HG03159 (cell line): ENCODE measurements around the gene ADAM8.

ENCODE experiments used
- ATAC-seq: cut with Tn5 transposase; IDR thresholded peaks from one replicate; pipeline ENCODE4 v1.9.1; 2021; ENCODE audit warnings: mild to moderate bottlenecking, moderate library complexity; ENCODE audit not compliant: unreplicated experiment

ADAM8 gene

GRCh38 chr10:133282846-133283390 is 6.2 kb upstream of the ADAM8 start:
- no peak for ATAC-seq

DNA sequence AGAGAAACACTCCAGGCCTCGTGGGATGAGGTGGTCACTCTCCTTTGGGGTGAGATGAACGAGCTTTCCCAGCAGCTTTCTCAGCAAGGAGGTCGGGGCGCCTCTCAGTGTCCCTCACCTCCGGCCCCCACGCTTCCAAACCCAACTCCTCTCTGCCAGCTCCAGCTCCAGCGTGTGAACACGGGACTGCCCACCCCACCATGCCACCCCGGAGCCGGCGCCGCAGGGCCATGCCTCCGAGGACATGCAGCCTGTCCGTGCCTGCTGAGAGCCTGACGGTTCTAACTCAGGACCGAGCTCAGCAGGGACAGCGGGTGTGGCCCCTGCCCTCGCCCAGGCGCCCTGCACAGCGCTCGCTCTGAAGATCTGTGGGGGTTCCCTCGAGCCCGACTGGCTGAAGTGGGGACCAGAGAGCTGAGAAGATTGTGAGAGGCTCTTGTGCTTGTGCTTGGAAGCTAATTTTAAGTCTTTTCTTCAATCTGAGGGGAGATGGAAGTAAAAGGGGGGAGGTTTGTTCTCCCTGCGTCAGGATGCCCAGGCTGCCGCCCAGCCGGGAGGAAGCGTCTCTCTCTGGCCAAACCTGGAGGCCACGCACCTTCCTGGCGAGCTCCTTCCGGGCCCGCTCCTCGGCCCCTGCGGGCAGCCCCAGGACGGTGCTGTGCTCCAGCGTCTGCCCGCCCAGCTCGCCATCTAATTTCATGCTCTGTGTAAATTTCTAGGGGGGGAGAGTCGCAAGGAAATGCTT is 5.1 kb upstream of the ADAM8 start:
- no peak for ATAC-seq

DNA sequence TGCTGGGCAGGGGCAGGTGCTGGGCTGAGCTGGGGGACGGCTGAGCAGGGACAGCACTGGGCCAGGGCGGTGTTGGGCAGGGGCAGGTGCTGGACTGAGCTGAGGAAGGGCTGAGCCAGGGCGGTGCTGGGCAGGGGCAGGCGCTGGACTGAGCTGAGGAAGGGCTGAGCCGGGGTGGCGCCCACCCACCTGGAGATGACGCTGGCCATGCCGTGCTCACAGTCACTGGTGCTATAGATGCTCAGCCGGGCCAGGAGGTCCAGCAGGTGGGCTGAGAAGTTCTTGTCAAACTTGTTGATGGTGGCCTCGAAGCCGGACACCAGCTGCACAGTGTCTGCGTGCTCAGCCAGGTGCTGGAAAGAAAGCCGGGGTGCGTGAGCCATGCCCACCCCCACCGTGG is 4.4 kb upstream of the ADAM8 start:
- no peak for ATAC-seq

GRCh38 chr10:133280391-133281059 is 3.9 kb upstream of the ADAM8 start:
- ATAC-seq: no peak

DNA sequence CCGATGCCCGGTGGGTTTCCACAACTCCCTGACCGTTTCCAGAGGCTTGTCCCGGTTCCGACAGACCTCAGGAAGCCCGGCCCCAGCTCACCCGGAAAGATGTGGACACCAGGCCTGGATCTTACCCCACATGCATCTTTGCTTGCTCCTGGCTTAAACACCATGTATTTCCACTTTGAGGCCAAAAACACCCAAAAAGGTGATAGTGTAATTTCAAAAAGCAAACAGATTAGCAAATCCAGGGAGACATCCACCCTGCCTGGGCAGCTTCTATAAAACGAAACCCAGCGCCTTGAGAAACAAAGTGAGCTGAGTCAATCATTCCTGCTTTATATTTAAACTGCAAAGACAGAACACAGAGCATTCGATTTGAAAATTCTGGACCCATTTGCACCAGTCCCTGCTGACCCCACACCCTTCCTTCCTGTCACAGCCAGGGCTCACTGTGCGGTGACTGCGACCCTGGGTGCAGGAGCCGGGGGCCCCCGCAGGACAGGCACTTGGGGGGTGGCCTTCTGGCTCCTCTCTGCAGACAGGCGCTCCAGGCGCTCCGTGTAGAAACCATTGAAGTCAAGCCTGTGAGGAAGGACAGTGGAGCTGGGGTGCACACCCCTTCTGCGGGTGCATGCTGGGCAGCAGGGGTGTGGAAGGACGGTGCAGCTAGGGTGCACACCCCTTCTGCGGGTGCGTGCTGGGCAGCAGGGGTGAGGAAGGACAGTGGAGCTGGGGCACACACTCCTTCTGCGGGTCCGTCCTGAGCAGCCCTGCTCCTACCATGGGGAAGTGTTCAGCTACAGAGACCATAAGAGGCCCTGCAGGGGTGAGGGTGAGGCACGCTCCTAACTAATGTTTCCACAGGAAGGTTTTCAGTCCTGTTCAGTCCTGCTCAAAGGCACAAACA is 2.9 kb upstream of the ADAM8 start:
- ATAC-seq: no peak

- peak; percentile 39 for ATAC-seq
These were observed 2.1 kb upstream of the ADAM8 start for GRCh38 chr10:133278577-133279265.

- ATAC-seq: no peak
These were observed 1.4 kb upstream of the ADAM8 start for GRCh38 chr10:133277993-133278576.

DNA sequence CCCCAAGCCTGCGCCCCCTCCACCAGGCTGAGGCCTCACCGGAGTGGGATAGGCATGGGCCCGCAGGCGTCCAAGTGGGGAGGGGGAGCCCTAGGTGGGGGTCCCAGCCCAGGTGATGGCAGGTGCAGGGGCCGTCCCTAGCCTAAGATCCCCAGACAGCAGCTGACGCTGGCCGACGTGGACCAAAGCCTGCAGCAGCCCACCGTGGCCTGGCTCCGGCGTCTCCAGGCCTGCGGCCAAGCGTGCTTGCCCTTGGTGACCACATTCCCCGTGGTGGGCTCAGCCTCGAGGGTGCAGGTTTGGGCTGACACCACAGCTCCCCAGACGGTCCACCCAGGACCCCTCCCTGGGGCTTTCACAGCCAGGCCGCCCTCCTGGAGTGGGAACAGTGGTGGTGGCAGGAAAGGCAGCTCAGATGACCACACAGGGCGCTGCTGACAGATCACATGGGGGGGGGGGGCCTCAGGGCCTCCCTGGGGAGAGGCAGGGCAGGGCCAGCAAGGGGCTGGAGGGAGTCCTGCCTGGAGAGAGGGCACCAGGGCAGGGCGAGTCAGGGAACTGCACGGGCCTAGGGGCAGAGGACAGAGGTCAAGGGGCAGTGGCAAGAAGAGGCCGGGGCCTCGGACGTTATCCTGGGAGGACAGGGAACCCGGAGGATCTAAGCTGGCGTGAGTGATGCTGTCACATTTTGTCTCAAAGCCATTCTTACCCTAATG is 767 bp upstream of the ADAM8 start:
- no peak for ATAC-seq

DNA sequence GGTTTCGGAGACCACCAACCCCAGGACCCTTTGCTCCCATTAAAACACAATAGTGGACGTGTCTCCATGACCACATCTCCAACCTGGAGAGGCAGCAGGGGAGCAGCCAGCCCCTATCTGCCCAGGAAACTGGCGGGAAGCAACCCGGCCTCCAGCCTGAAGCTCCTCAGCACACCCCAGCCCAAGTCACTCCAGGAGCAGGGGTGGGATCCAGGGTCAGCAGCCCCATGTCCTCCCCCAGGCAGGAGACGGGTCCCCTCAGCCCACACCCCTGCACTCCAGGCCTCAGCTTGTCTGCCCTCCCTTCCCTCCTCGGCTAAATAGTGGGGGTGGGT is 601 bp downstream of the ADAM8 start:
- no peak for ATAC-seq

DNA sequence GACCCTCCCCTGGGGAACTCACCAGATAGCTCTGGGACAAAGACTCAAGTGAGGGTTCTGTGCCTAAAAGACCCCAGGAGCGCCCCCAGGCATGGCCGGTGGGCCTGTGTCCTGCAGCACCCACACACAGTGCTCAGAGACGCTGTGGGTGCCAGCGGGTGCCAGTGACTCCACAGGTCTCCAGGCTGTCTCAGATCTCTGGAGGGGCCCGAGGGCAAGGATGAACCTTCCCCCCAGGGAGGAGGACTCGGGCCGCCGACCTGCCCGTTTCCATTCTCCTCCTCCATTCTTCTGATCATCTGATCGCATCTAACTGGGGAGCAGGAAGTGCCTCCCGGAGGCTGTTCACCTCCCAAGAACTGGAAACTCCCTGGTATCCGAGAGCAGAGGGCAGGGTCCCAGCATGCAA is 980 bp downstream of the ADAM8 start:
- ATAC-seq: peak; percentile 38

DNA sequence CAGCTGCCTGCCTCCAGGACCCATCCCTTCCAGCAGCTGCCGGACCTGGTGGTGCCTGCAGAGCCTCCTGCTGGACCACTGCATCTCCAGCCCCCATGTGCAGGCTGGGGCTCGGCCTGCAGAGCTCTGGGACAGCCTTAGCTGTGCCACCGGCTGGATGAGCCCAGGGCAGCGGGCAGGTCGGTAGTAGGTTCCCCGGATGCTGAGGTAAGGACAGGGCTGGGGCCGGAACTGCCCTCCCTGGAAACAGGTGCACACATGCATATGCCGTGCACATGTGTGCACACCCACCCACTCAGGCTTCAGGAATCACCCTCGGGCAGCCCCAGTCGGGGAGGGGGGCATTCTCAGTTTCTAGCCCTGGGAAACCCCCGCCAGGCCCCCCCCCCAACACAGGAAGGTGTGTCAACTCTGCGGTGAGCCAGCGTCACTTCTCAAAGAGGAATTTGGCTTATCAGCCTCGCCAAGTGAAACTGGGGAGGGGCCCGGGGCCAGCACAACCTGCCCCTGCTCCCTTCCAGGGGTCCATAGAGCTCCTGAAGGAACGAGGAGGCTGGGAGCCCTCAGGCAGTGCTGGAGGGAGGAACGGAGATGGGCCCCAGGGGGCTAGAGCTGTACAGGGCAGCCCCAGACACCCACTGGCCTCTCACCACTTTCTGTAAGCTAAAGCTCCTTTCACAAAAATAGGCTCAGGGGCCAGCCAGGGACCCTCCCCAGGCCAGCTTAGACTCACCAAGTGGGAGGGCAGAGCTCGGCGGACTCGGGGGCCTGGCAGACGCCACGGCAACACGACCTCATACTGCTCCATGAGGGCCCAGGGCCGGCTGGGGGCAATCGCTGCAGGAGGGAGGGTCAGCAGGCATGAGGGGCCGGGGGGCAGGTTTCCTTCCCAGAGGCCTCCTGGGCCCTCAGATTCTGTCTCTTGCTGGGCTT is 1.7 kb downstream of the ADAM8 start:
- ATAC-seq: peak; percentile 50

DNA sequence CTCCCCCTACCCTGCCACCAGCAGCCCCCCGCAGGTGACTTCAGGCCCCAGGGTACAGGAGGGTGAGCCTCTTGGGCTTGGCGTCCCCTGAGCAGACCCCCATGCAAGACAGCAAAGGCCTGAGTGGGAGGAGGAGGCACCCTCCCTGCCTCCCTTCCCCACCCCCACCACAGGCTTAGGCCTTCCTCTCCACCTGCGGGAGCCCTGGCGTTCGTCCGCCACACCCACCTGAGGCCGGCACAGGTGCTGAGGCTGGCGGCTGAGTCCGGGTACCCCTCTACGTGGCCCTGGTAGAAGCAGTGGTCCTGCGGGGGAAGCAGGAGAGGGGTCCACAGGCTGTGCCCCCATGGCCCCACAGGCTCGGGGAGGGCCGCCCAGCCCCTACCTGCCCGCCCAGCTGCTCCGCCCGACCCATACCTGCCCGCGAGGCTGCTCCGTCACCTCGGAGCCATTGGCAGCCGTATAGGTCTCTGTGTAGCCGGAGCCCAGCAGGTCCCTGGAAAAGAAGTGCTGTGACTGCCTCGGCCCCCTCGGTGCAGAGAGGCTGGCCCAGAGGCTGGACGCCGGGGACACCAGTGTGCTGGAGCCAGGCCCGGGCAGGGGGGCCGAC is 3.0 kb downstream of the ADAM8 start:
- ATAC-seq: no peak

DNA sequence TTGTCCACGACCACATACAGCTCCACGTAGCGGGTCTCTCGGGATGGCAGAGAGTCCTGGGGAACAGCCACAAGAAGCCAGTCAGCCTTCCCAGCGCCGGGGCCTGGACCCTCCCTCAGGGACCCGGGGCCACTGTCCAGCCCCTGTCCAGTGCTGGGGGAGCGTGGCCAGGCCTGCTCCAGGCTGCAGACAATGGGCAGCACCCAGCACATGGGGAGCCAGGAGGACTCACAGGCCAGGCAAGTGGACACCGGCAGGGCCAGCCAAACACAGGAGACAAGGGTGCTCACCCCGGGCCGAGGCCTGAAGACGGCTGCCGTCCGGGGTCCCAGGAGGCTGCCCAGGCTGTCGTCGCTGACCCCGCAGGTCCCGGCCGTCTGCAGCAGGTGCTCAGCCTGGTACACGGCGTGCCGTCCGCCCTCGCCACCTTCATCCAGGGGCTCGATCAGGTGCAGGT is 3.7 kb downstream of the ADAM8 start:
- ATAC-seq: no peak

DNA sequence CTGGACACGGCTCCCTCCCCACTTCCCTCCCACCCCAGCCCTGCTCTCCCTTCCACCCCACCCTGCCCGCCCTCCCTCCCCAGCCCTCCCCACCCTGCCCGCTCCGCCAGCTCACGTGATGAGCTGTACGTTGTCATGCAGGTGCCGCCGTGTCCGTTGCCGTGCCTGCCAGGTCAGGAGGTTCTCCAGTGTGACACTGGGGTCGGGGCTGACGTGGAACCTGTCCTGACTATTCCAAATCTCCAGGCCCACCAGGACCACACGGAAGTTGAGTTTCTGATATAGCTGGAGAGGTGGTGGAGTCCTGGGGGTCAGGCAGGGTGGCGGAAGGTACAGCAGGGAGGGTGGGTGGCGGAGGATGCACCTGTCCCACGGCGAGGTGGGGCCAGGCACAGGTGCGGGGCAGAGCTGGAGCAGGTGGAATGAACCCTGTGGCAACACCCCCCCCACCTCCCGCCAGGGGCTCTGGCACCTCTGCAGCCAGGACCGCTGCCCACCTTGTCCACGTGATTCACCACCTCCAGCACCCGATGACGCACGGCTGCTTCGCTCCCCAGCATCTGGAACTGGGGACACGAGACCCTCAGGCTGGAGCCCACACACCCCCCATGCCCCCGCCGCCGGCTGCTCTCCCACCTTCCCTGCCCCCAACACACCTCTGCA is 4.2 kb downstream of the ADAM8 start:
- no peak for ATAC-seq

- ATAC-seq: no peak
These were observed 5.0 kb downstream of the ADAM8 start for GRCh38 chr10:133271521-133272300.

DNA sequence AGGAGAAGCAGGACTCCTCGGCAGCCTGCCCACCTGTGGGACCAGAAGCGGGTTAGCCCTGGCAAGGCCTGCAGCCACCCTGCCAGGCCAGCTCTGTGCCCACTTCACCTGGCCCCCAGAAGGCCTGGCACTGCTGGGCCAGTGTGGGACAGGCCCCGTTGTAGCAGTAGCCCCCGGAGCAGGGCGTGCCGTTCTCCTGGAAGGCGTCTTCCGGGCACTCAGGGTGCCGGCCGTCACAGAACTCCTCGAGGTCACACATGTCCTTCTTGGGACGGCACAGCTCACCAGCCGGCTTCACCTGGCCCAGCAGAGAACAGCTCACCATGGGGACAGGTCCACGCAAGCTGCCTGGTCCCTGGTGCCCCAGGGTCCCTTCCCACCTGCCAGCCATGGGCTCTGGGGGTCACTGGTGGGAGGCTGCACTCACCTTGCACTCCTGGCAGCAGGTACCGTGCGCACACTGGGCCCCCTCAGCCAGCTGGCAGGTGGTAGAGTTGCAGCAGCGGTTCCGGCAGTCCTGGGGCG is 5.8 kb downstream of the ADAM8 start:
- no peak for ATAC-seq

- no peak for ATAC-seq
These were observed 6.5 kb downstream of the ADAM8 start for GRCh38 chr10:133270204-133270603.
